DOHH2 (cell line): ENCODE data around the gene CACNA2D1.

Experiments used
- EZH2phosphoT487 ChIP-seq: fragments of 200-600 bp; sonication (generic); IDR thresholded peaks from 2 replicates; pipeline ENCODE4 v1.6.1; 2017; ENCODE audit warnings: borderline replicate concordance, mild to moderate bottlenecking, antibody characterized with exemption, low read length, moderate library complexity, mixed read lengths
- TF ChIP-seq, protein P1 (sequence below): fragments of 200-600 bp; sonication (generic); IDR thresholded peaks from one replicate; pipeline ENCODE4 v1.5.1; 2014; ENCODE audit warnings: antibody characterized with exemption, mild to moderate bottlenecking, low read depth, low read length; ENCODE audit not compliant: poor library complexity, severe bottlenecking

DNA sequence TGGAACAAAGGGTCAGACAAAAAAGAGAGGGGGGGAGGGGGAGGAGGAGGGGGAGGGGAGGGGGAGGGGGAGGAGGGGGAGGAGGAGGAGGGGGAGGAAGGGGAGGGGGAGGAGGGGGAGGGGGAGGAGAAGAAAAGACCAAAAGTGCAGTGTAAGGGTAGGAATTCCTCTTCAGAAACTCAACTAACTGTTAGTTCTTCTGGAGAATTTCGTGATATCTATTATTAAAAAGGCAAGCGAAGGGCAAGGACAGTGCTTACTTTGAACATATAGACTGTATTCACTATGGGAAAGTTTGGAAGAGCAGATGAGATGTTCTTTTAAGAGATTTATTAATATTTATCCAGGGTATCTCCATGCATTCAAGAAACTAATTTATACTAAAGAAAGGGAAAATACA is 258.1 kb downstream of the CACNA2D1 start:
- TF ChIP-seq, protein P1, sequence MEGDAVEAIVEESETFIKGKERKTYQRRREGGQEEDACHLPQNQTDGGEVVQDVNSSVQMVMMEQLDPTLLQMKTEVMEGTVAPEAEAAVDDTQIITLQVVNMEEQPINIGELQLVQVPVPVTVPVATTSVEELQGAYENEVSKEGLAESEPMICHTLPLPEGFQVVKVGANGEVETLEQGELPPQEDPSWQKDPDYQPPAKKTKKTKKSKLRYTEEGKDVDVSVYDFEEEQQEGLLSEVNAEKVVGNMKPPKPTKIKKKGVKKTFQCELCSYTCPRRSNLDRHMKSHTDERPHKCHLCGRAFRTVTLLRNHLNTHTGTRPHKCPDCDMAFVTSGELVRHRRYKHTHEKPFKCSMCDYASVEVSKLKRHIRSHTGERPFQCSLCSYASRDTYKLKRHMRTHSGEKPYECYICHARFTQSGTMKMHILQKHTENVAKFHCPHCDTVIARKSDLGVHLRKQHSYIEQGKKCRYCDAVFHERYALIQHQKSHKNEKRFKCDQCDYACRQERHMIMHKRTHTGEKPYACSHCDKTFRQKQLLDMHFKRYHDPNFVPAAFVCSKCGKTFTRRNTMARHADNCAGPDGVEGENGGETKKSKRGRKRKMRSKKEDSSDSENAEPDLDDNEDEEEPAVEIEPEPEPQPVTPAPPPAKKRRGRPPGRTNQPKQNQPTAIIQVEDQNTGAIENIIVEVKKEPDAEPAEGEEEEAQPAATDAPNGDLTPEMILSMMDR: no peak
- TF ChIP-seq EZH2phosphoT487: no peak
